ENCODE results near the gene ESF1.

DNA sequence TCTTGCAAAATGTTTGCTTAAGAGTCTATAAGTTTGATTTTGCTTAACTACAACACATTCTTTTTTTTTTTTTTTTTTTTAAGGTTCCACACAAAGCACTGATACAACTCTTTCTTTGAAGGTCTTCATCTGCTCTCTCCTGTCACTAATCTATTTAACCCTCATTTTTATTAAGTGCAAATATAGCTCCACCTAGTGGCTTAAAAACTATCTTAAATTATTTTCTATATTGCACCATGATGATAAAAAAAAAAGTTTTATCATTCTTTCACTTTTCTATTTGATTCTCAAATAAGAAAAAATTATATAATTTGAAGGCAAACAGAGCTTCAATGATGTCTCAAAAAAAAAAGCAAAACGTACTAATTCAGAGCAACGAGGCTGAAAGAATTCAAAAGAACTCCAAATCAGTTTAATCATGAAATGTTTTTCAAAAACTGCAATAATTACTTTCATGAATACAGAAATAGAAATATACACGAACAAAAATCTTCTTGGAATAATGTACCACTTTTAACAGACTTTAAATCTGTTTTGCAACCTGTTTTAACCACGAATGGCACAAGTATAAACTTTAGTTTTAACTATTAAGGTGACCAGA lies 12.8 kb downstream of the ESF1 start:
- TF ChIP-seq, protein P1, sequence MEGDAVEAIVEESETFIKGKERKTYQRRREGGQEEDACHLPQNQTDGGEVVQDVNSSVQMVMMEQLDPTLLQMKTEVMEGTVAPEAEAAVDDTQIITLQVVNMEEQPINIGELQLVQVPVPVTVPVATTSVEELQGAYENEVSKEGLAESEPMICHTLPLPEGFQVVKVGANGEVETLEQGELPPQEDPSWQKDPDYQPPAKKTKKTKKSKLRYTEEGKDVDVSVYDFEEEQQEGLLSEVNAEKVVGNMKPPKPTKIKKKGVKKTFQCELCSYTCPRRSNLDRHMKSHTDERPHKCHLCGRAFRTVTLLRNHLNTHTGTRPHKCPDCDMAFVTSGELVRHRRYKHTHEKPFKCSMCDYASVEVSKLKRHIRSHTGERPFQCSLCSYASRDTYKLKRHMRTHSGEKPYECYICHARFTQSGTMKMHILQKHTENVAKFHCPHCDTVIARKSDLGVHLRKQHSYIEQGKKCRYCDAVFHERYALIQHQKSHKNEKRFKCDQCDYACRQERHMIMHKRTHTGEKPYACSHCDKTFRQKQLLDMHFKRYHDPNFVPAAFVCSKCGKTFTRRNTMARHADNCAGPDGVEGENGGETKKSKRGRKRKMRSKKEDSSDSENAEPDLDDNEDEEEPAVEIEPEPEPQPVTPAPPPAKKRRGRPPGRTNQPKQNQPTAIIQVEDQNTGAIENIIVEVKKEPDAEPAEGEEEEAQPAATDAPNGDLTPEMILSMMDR (IDR thresholded peaks at IDR 0.05): peak; percentile 89
- TF ChIP-seq EZH2 (IDR thresholded peaks at IDR 0.05; ENCODE audit: borderline replicate concordance, insufficient read depth, low read depth, low read length, poor library complexity, severe bottlenecking): no peak
